ENCODE data around the gene NCKAP5L. TPM values are rescaled to one million over a fixed set of nuclear protein-coding genes. Genes with fewer than 3 reads are reported as not detected.
A peak's percentile ranks its signal among the peaks of the same experiment; 100 is the strongest.

Gene NCKAP5L
- total RNA-seq, 8 experiments from 2014 or later = 15.1 to 51.6 (median 22.3) TPM

GRCh38 chr12:49801141-49802063 lies 26.8 kb downstream of the NCKAP5L start:
- peak in 3 of 8 experiments; percentile 60 to 89 (median 73) for ATAC-seq (replicated peaks in 6 of 8)
- no peak overlapping the region for H3K4me3 ChIP-seq
- no peaks in the 10 kb centered on the region for H3K4me1 ChIP-seq (replicated peaks in 1 of 2)
- WGBS, 10 experiments = 20 to 100% (median 100%) methylated on average over 1 to 6 of the region's 17 CpGs; no CpG with 5 or more reads in 2 of the 10 experiments
- in situ Hi-C loops (cut with MboI; ENCODE audit: low pct_unique_long_range_greater_than_20kb in 2 of 9, low sequenced_read_pairs in 9 of 9, unreplicated experiment in 9 of 9) = no loop called here
- no peak overlapping the region for H3K27ac ChIP-seq

- no peak for ATAC-seq (replicated peaks in 6 of 8)
- no peaks in the 10 kb centered on the region for H3K4me1 ChIP-seq (replicated peaks in 1 of 2)
- 80 to 100% (median 89%) methylated on average over 1 to 7 of the region's 11 CpGs; no CpG with 5 or more reads in 1 of the 10 experiments for WGBS, 10 experiments
- no peak overlapping the region for H3K4me3 ChIP-seq
- in situ Hi-C loops (cut with MboI; ENCODE audit: low pct_unique_long_range_greater_than_20kb in 2 of 9, low sequenced_read_pairs in 9 of 9, unreplicated experiment in 9 of 9) = no loop called here
- H3K27ac ChIP-seq = no peak overlapping the region
Observed at GRCh38 chr12:49800421-49801140, 27.6 kb downstream of the NCKAP5L start.

- in situ Hi-C loops (cut with MboI; ENCODE audit: low pct_unique_long_range_greater_than_20kb in 2 of 9, low sequenced_read_pairs in 9 of 9, unreplicated experiment in 9 of 9) = no loop called here
- Histone ChIP-seq H3K4me3 (no peak overlapping the region), H3K4me1 (replicated peaks in 1 of 2) (no peaks in the 10 kb centered on the region), H3K27ac (no peak overlapping the region)
- ATAC-seq (replicated peaks in 6 of 8) = no peak
- WGBS, 10 experiments = 50 to 83% (median 80%) methylated on average over 1 of the region's 2 CpGs; no CpG with 5 or more reads in 6 of the 10 experiments
Observed at GRCh38 chr12:49798934-49799333, 29.3 kb downstream of the NCKAP5L start.

GRCh38 chr12:49798248-49798647 lies 30.0 kb downstream of the NCKAP5L start:
- Histone ChIP-seq H3K4me1 (replicated peaks in 1 of 2) (no peaks in the 10 kb centered on the region), H3K27ac (no peak overlapping the region), H3K4me3 (no peak overlapping the region)
- WGBS, 10 experiments = 0 to 100% (median 67%) methylated on average over 1 to 4 of the region's 7 CpGs; no CpG with 5 or more reads in 5 of the 10 experiments
- no peak for ATAC-seq (replicated peaks in 6 of 8)
- in situ Hi-C loops (cut with MboI; ENCODE audit: low pct_unique_long_range_greater_than_20kb in 2 of 9, low sequenced_read_pairs in 9 of 9, unreplicated experiment in 9 of 9) = no loop called here

GRCh38 chr12:49797449-49797776 lies 30.8 kb downstream of the NCKAP5L start:
- Histone ChIP-seq H3K27ac (no peak overlapping the region), H3K4me3 (no peak overlapping the region), H3K4me1 (replicated peaks in 1 of 2) (no peaks in the 10 kb centered on the region)
- peak in 1 of 8 experiments; percentile 7 for ATAC-seq (replicated peaks in 6 of 8)
- WGBS, 10 experiments = 82 to 100% methylated on average over 1 of the region's 2 CpGs; no CpG with 5 or more reads in 8 of the 10 experiments
- in situ Hi-C loops (cut with MboI; ENCODE audit: low pct_unique_long_range_greater_than_20kb in 2 of 9, low sequenced_read_pairs in 9 of 9, unreplicated experiment in 9 of 9) = no loop called here

- Histone ChIP-seq H3K4me3 (no peak overlapping the region), H3K4me1 (replicated peaks in 1 of 2) (no peaks in the 10 kb centered on the region), H3K27ac (no peak overlapping the region)
- in situ Hi-C loops (cut with MboI; ENCODE audit: low pct_unique_long_range_greater_than_20kb in 2 of 9, low sequenced_read_pairs in 9 of 9, unreplicated experiment in 9 of 9) = no loop called here
- WGBS, 10 experiments = 90 to 100% (median 96%) methylated on average over 2 to 5 of the region's 17 CpGs; no CpG with 5 or more reads in 7 of the 10 experiments
- ATAC-seq (replicated peaks in 6 of 8) = peak in 4 of 8 experiments; percentile 11 to 18 (median 17)
Observed at GRCh38 chr12:49796606-49797448, 31.4 kb downstream of the NCKAP5L start.

- peak in 4 of 8 experiments; percentile 5 to 12 (median 8) for ATAC-seq (replicated peaks in 6 of 8)
- in situ Hi-C loops (cut with MboI; ENCODE audit: low pct_unique_long_range_greater_than_20kb in 2 of 9, low sequenced_read_pairs in 9 of 9, unreplicated experiment in 9 of 9) = no loop called here
- 92% methylated on average over 4 of the region's 12 CpGs; no CpG with 5 or more reads in 9 of the 10 experiments for WGBS, 10 experiments
- no peaks in the 10 kb centered on the region for H3K4me1 ChIP-seq (replicated peaks in 1 of 2)
- H3K27ac ChIP-seq = no peak overlapping the region
- H3K4me3 ChIP-seq = no peak overlapping the region
Observed at GRCh38 chr12:49796155-49796554, 32.1 kb downstream of the NCKAP5L start.

- peak in 1 of 8 experiments; percentile 5 for ATAC-seq (replicated peaks in 6 of 8)
- Histone ChIP-seq H3K4me3 (no peak overlapping the region), H3K27ac (no peak overlapping the region), H3K4me1 (replicated peaks in 1 of 2) (no peaks in the 10 kb centered on the region)
- in situ Hi-C loops (cut with MboI; ENCODE audit: low pct_unique_long_range_greater_than_20kb in 2 of 9, low sequenced_read_pairs in 9 of 9, unreplicated experiment in 9 of 9) = no loop called here
- WGBS, 10 experiments = 88 to 100% methylated on average over 1 to 5 of the region's 12 CpGs; no CpG with 5 or more reads in 8 of the 10 experiments
Observed at GRCh38 chr12:49795654-49796105, 32.5 kb downstream of the NCKAP5L start.

- Histone ChIP-seq H3K4me1 (replicated peaks in 1 of 2) (no peaks in the 10 kb centered on the region), H3K27ac (no peak overlapping the region), H3K4me3 (no peak overlapping the region)
- ATAC-seq (replicated peaks in 6 of 8) = peak in 2 of 8 experiments; percentile 7 to 18
- 80 to 95% (median 87%) methylated on average over 2 to 11 of the region's 32 CpGs; no CpG with 5 or more reads in 7 of the 10 experiments for WGBS, 10 experiments
- in situ Hi-C loops (cut with MboI; ENCODE audit: low pct_unique_long_range_greater_than_20kb in 2 of 9, low sequenced_read_pairs in 9 of 9, unreplicated experiment in 9 of 9) = no loop called here
Observed at GRCh38 chr12:49794811-49795653, 33.2 kb downstream of the NCKAP5L start.

GRCh38 chr12:49794021-49794420 lies 34.2 kb downstream of the NCKAP5L start:
- Histone ChIP-seq H3K27ac (no peak overlapping the region), H3K4me1 (replicated peaks in 1 of 2) (no peaks in the 10 kb centered on the region), H3K4me3 (no peak overlapping the region)
- WGBS, 10 experiments = 92% methylated on average over 4 of the region's 5 CpGs; no CpG with 5 or more reads in 9 of the 10 experiments
- in situ Hi-C loops (cut with MboI; ENCODE audit: low pct_unique_long_range_greater_than_20kb in 2 of 9, low sequenced_read_pairs in 9 of 9, unreplicated experiment in 9 of 9) = no loop called here
- ATAC-seq (replicated peaks in 6 of 8) = no peak

GRCh38 chr12:49793620-49794019 lies 34.6 kb downstream of the NCKAP5L start:
- WGBS, 10 experiments = 17 to 100% (median 97%) methylated on average over 1 to 6 of the region's 9 CpGs; no CpG with 5 or more reads in 7 of the 10 experiments
- peak in 1 of 8 experiments; percentile 7 for ATAC-seq (replicated peaks in 6 of 8)
- in situ Hi-C loops (cut with MboI; ENCODE audit: low pct_unique_long_range_greater_than_20kb in 2 of 9, low sequenced_read_pairs in 9 of 9, unreplicated experiment in 9 of 9) = no loop called here
- Histone ChIP-seq H3K4me1 (replicated peaks in 1 of 2) (no peaks in the 10 kb centered on the region), H3K4me3 (no peak overlapping the region), H3K27ac (no peak overlapping the region)

Data from motor neuron (in vitro differentiated cells).